ENCODE data around the gene FAF1. TPM values are rescaled to one million over a fixed set of nuclear protein-coding genes. Genes with fewer than 3 reads are reported as not detected.

The FAF1 gene
- total RNA-seq, 4 donors from 2014 or later: 25.1 to 74.6 (median 37.2) TPM

- Histone ChIP-seq H3K4me1 (no peaks in the 10 kb centered on the region), H3K36me3 (peaks cover 0 to 9% (median 0%) of the 10 kb centered on the region in 4 donors), H3K9me3 (no peaks in the 10 kb centered on the region), H3K27ac (no peak overlapping the region), H3K4me3 (no peak overlapping the region), H3K27me3 (no peaks in the 10 kb centered on the region)
- in situ Hi-C loops (cut with MboI; ENCODE audit: low pct_ligation_motif_present in 1 of 4, low pct_unique_long_range_greater_than_20kb in 1 of 4, low sequenced_read_pairs in 3 of 4) (no loop called here), intact Hi-C loops (cut with DNase I; ENCODE audit: low total_unique reads) (no loop called here)
- 85 to 91% methylated on average over 3 of the region's 3 CpGs for WGBS, 2 donors (ENCODE audit: low coverage in 1 of 2)
- TF ChIP-seq CTCF (IDR thresholded peaks at IDR 0.05) (no peak), POLR2A (IDR thresholded peaks at IDR 0.05) (no peak), EP300 (IDR thresholded peaks at IDR 0.05; ENCODE audit: low read depth) (no peak), POLR2AphosphoS5 (IDR thresholded peaks at IDR 0.05) (no peak)
- DNase-seq: no peak
These were observed 377.7 kb downstream of the FAF1 start for GRCh38 chr1:50582346-50582745.

- TF ChIP-seq POLR2A (IDR thresholded peaks at IDR 0.05) (no peak), EP300 (IDR thresholded peaks at IDR 0.05; ENCODE audit: low read depth) (no peak), POLR2AphosphoS5 (IDR thresholded peaks at IDR 0.05) (no peak), CTCF (IDR thresholded peaks at IDR 0.05) (no peak)
- intact Hi-C loops (cut with DNase I; ENCODE audit: low total_unique reads) (no loop called here), in situ Hi-C loops (cut with MboI; ENCODE audit: low pct_ligation_motif_present in 1 of 4, low pct_unique_long_range_greater_than_20kb in 1 of 4, low sequenced_read_pairs in 3 of 4) (no loop called here)
- H3K4me3 ChIP-seq: no peak overlapping the region
- no peaks in the 10 kb centered on the region for H3K9me3 ChIP-seq
- 75 to 85% methylated on average over 7 of the region's 7 CpGs for WGBS, 2 donors (ENCODE audit: low coverage in 1 of 2)
- H3K4me1 ChIP-seq: no peaks in the 10 kb centered on the region
- no peak overlapping the region for H3K27ac ChIP-seq
- peaks cover 0 to 18% (median 0%) of the 10 kb centered on the region in 4 donors for H3K36me3 ChIP-seq
- no peak for DNase-seq
- H3K27me3 ChIP-seq: no peaks in the 10 kb centered on the region
These were observed 390.0 kb downstream of the FAF1 start for GRCh38 chr1:50570066-50570468.

GRCh38 chr1:50568782-50569181, 391.3 kb downstream of the FAF1 start:
- intact Hi-C loops (cut with DNase I; ENCODE audit: low total_unique reads): no loop called here
- Histone ChIP-seq H3K4me3 (no peak overlapping the region), H3K27ac (no peak overlapping the region), H3K36me3 (peaks cover 0 to 18% (median 0%) of the 10 kb centered on the region in 4 donors), H3K4me1 (no peaks in the 10 kb centered on the region), H3K27me3 (no peaks in the 10 kb centered on the region), H3K9me3 (no peaks in the 10 kb centered on the region)
- in situ Hi-C loops (cut with MboI; ENCODE audit: low pct_ligation_motif_present in 1 of 4, low pct_unique_long_range_greater_than_20kb in 1 of 4, low sequenced_read_pairs in 3 of 4): no loop called here
- DNase-seq: no peak
- WGBS, 2 donors (ENCODE audit: low coverage in 1 of 2): 83 to 88% methylated on average over 1 of the region's 1 CpG
- TF ChIP-seq POLR2AphosphoS5 (IDR thresholded peaks at IDR 0.05) (no peak), EP300 (IDR thresholded peaks at IDR 0.05; ENCODE audit: low read depth) (no peak), CTCF (IDR thresholded peaks at IDR 0.05) (no peak), POLR2A (IDR thresholded peaks at IDR 0.05) (no peak)

GRCh38 chr1:50566405-50566804, 393.7 kb downstream of the FAF1 start:
- Histone ChIP-seq H3K9me3 (no peaks in the 10 kb centered on the region), H3K36me3 (peaks cover 0 to 18% (median 0%) of the 10 kb centered on the region in 4 donors), H3K27me3 (no peaks in the 10 kb centered on the region), H3K4me1 (no peaks in the 10 kb centered on the region), H3K4me3 (no peak overlapping the region), H3K27ac (no peak overlapping the region)
- WGBS, 2 donors (ENCODE audit: low coverage in 1 of 2): 94 to 100% methylated on average over 2 of the region's 2 CpGs
- no peak for DNase-seq
- in situ Hi-C loops (cut with MboI; ENCODE audit: low pct_ligation_motif_present in 1 of 4, low pct_unique_long_range_greater_than_20kb in 1 of 4, low sequenced_read_pairs in 3 of 4): no loop called here
- intact Hi-C loops (cut with DNase I; ENCODE audit: low total_unique reads): no loop called here
- TF ChIP-seq CTCF (IDR thresholded peaks at IDR 0.05): no peak
- TF ChIP-seq POLR2A (IDR thresholded peaks at IDR 0.05): no peak
- no peak for TF ChIP-seq EP300 (IDR thresholded peaks at IDR 0.05; ENCODE audit: low read depth)
- TF ChIP-seq POLR2AphosphoS5 (IDR thresholded peaks at IDR 0.05): no peak

Measured in transverse colon (tissue), 4 donors.